H9 (cell line): Measurements from ENCODE around the gene SMS. TPM values are rescaled to one million over a fixed set of nuclear protein-coding genes. Genes with fewer than 3 reads are reported as not detected.
A peak's percentile ranks its signal among the peaks of the same experiment; 100 is the strongest.

Experiments
- DNase-seq: peaks from one replicate; pipeline ENCODE4 v3.0.0-alpha.2; 2017
- H2AFZ ChIP-seq: one replicate; pipeline ENCODE4 v1.6.1; 2013; ENCODE audit warnings: mild to moderate bottlenecking, low read length, control low read depth, moderate library complexity
- H2AK5ac ChIP-seq: 2 replicates; pipeline ENCODE4 v1.6.1; 2013; ENCODE audit warnings: low read length, control low read depth, mixed read lengths; ENCODE audit not compliant: insufficient read length
- H2BK120ac ChIP-seq: one replicate; pipeline ENCODE4 v1.6.1; 2013; ENCODE audit warnings: low read depth, mild to moderate bottlenecking, low read length, control low read depth, inconsistent platforms; ENCODE audit not compliant: poor library complexity, severe bottlenecking
- H2BK12ac ChIP-seq: 2 replicates; pipeline ENCODE4 v1.6.1; 2013; ENCODE audit warnings: low read length, control low read depth, mixed read lengths, low read depth; ENCODE audit not compliant: insufficient read length
- H2BK15ac ChIP-seq: 2 replicates; pipeline ENCODE4 v1.6.1; 2013; ENCODE audit warnings: low read depth, low read length, control low read depth
- H2BK20ac ChIP-seq: one replicate; pipeline ENCODE4 v1.6.1; 2013; ENCODE audit warnings: low read depth, mild to moderate bottlenecking, low read length, control low read depth, inconsistent platforms; ENCODE audit not compliant: poor library complexity, severe bottlenecking
- H2BK5ac ChIP-seq: 2 replicates; pipeline ENCODE4 v1.6.1; 2013; ENCODE audit warnings: low read length, control low read depth, mixed read lengths; ENCODE audit not compliant: insufficient read length
- H3K14ac ChIP-seq: 2 replicates; pipeline ENCODE4 v1.6.1; 2013; ENCODE audit warnings: low read length, control low read depth; ENCODE audit not compliant: insufficient read depth
- H3K18ac ChIP-seq: 2 replicates; pipeline ENCODE4 v1.6.1; 2013; ENCODE audit warnings: low read depth, mild to moderate bottlenecking, mixed read lengths, low read length, control low read depth; ENCODE audit not compliant: insufficient read length
- H3K23ac ChIP-seq: 2 replicates; pipeline ENCODE4 v1.6.1; 2013; ENCODE audit warnings: low read length, control low read depth, mixed read lengths, low read depth; ENCODE audit not compliant: insufficient read length
- H3K23me2 ChIP-seq: 2 replicates; pipeline ENCODE4 v1.6.1; 2013; ENCODE audit warnings: low read depth, mild to moderate bottlenecking, mixed read lengths, low read length, control low read depth; ENCODE audit not compliant: insufficient read length, poor library complexity, severe bottlenecking
- H3K27ac ChIP-seq: 2 replicates; pipeline ENCODE4 v1.5.1; 2013; ENCODE audit warnings: low read length, control low read depth, mixed read lengths, low read depth; ENCODE audit not compliant: insufficient read length
- H3K27me3 ChIP-seq: 2 replicates; pipeline ENCODE4 v1.6.1; 2013; ENCODE audit warnings: low read length, control low read depth, inconsistent platforms; ENCODE audit not compliant: insufficient read depth
- H3K4ac ChIP-seq: 2 replicates; pipeline ENCODE4 v1.6.1; 2013; ENCODE audit warnings: low read depth, mild to moderate bottlenecking, control low read depth, inconsistent platforms, low read length, moderate library complexity
- H3K4me1 ChIP-seq: 2 replicates; pipeline ENCODE4 v1.6.1; 2013; ENCODE audit warnings: low read length, control low read depth, inconsistent platforms; ENCODE audit not compliant: insufficient read depth
- H3K4me2 ChIP-seq: 2 replicates; pipeline ENCODE4 v1.6.1; 2013; ENCODE audit warnings: low read length, control low read depth, mixed read lengths; ENCODE audit not compliant: insufficient read length, insufficient read depth
- H3K56ac ChIP-seq: 2 replicates; pipeline ENCODE4 v1.6.1; 2013; ENCODE audit warnings: low read depth, mild to moderate bottlenecking, mixed read lengths, low read length, control low read depth; ENCODE audit not compliant: insufficient read length
- H3K79me1 ChIP-seq: 2 replicates; pipeline ENCODE4 v1.6.1; 2013; ENCODE audit warnings: low read depth, mild to moderate bottlenecking, moderate library complexity, low read length, control low read depth, inconsistent platforms; ENCODE audit not compliant: insufficient read depth, poor library complexity, severe bottlenecking
- H3K79me2 ChIP-seq: 2 replicates; pipeline ENCODE4 v1.6.1; 2013; ENCODE audit warnings: low read length, control low read depth, inconsistent platforms; ENCODE audit not compliant: insufficient read depth
- H3K9ac ChIP-seq: 2 replicates; pipeline ENCODE4 v1.6.1; 2013; ENCODE audit warnings: low read length, control low read depth, mixed read lengths; ENCODE audit not compliant: insufficient read length; ENCODE audit errors: extremely low read depth
- H3K9me3 ChIP-seq: one replicate; pipeline ENCODE4 v1.6.1; 2013; ENCODE audit warnings: low read depth, low read length, inconsistent platforms; ENCODE audit not compliant: control insufficient read depth
- H3T11ph ChIP-seq: one replicate; pipeline ENCODE4 v1.6.1; 2013; ENCODE audit warnings: mild to moderate bottlenecking, low read length, control low read depth, inconsistent platforms
- H4K20me1 ChIP-seq: one replicate; pipeline ENCODE4 v1.6.1; 2013; ENCODE audit not compliant: control insufficient read depth, insufficient read length, insufficient read depth
- H4K5ac ChIP-seq: 2 replicates; pipeline ENCODE4 v1.6.1; 2013; ENCODE audit warnings: low read depth, mild to moderate bottlenecking, mixed read lengths, low read length, control low read depth; ENCODE audit not compliant: insufficient read length
- H4K8ac ChIP-seq: replicated peaks from 2 replicates; pipeline ENCODE4 v1.6.1; 2013; ENCODE audit warnings: low read length, control low read depth, mixed read lengths, low read depth; ENCODE audit not compliant: insufficient read length
- H4K91ac ChIP-seq: 2 replicates; pipeline ENCODE4 v1.6.1; 2013; ENCODE audit warnings: low read depth, mild to moderate bottlenecking, moderate library complexity, mixed read lengths, low read length, control low read depth; ENCODE audit not compliant: insufficient read length
- H3K27ac Mint-ChIP-seq, 3 experiments: 2 replicates in 2 of 3; 3 replicates in 1 of 3; pipeline ENCODE4 v1.8.0; 2020 to 2021; ENCODE audit warnings: mixed read lengths in 3 of 3, mild to moderate bottlenecking in 1 of 3, moderate library complexity in 1 of 3
- H3K27me3 Mint-ChIP-seq: 2 replicates; pipeline ENCODE4 v1.8.0; 2021; ENCODE audit warnings: low read depth, mild to moderate bottlenecking, moderate library complexity, mixed read lengths
- H3K36me3 Mint-ChIP-seq, 3 experiments: 2 replicates in 2 of 3; 3 replicates in 1 of 3; pipeline ENCODE4 v1.8.0; 2020 to 2021; ENCODE audit warnings: low read depth in 3 of 3, mixed read lengths in 3 of 3; ENCODE audit not compliant: insufficient read depth in 1 of 3
- H3K4me1 Mint-ChIP-seq, 2 experiments: 2 replicates each; pipeline ENCODE4 v1.8.0; 2020; ENCODE audit warnings: mixed read lengths in 2 of 2
- H3K4me3 Mint-ChIP-seq, 2 experiments: 2 replicates in 1 of 2; 3 replicates in 1 of 2; pipeline ENCODE4 v1.8.0; 2020 to 2021; ENCODE audit warnings: mild to moderate bottlenecking in 2 of 2, mixed read lengths in 2 of 2, moderate library complexity in 1 of 2
- H3K9me3 Mint-ChIP-seq, 2 experiments: 2 replicates in 1 of 2; 3 replicates in 1 of 2; pipeline ENCODE4 v1.8.0; 2020; ENCODE audit warnings: mild to moderate bottlenecking in 2 of 2, mixed read lengths in 2 of 2, moderate library complexity in 1 of 2
- CTCF ChIP-seq: fragments of 200-600 bp; sonication (generic); conservative IDR thresholded peaks from 3 replicates; pipeline ENCODE4 v1.8.0; 2021; ENCODE audit warnings: antibody characterized with exemption, mild to moderate bottlenecking
- whole genome bisulfite sequencing: extraction: QIAGEN DNeasy Blood & Tissue Kit; methylation state at CpG from one replicate; pipeline ENCODE4 v1.1.7; 2013; ENCODE audit warnings: missing lambda C conversion rate, low lambda C conversion rate, mixed read lengths; ENCODE audit not compliant: insufficient read length; ENCODE audit errors: extremely low coverage; 5-methylcytosine and 5-hydroxymethylcytosine counted together
- total RNA-seq: library from RNA; stranded (reverse); gene quantifications from 2 replicates; pipeline ENCODE4 v1.2.1, GENCODE V29; 2021

Gene SMS
- total RNA-seq, 1 experiment from 2014 or later: 415 TPM

GRCh38 chrX:21963731-21964405 is 23.4 kb downstream of the SMS start:
- H3K27me3 ChIP-seq: no peaks in the 10 kb centered on the region
- no peak overlapping the region for H2BK12ac ChIP-seq
- H2BK15ac ChIP-seq: no peak overlapping the region
- WGBS: no CpG with 5 or more reads among the region's 8 CpGs
- H3K36me3 Mint-ChIP-seq: peaks cover 17 to 46% (median 29%) of the 10 kb centered on the region in 3 experiments
- H3K79me2 ChIP-seq: peaks cover 63% of the 10 kb centered on the region
- H3T11ph ChIP-seq: no peak overlapping the region
- H4K5ac ChIP-seq: no peak overlapping the region
- no peak overlapping the region for H3K4ac ChIP-seq
- no peaks in the 10 kb centered on the region for H3K23me2 ChIP-seq
- no peak overlapping the region for H3K9ac ChIP-seq
- H3K27me3 Mint-ChIP-seq: no peaks in the 10 kb centered on the region
- H3K9me3 ChIP-seq: no peaks in the 10 kb centered on the region
- no peak overlapping the region for H4K8ac ChIP-seq
- H3K9me3 Mint-ChIP-seq: peaks cover 0 to 46% of the 10 kb centered on the region in 2 experiments; a peak in 4 of 5 replicates
- H3K4me1 Mint-ChIP-seq: peaks cover 34 to 49% of the 10 kb centered on the region in 2 experiments
- no peak overlapping the region for H2AFZ ChIP-seq
- H2AK5ac ChIP-seq: no peak overlapping the region
- no peak overlapping the region for H3K27ac ChIP-seq
- peaks cover 3% of the 10 kb centered on the region for H3K79me1 ChIP-seq
- H3K4me1 ChIP-seq: peaks cover 8% of the 10 kb centered on the region; the same call in 1 of the 2 replicates
- no peak overlapping the region for H2BK5ac ChIP-seq
- H3K4me2 ChIP-seq: no peak overlapping the region
- peak overlapping the region; percentile 24 to 81 (median 55); a peak in 2 of 7 replicates for H3K27ac Mint-ChIP-seq
- no peak overlapping the region for H2BK120ac ChIP-seq
- no peak overlapping the region for H4K91ac ChIP-seq
- no peak for DNase-seq
- H2BK20ac ChIP-seq: no peak overlapping the region
- no peak overlapping the region for H3K14ac ChIP-seq
- no peak overlapping the region for H3K4me3 Mint-ChIP-seq
- no peak overlapping the region for H3K18ac ChIP-seq
- no peak for TF ChIP-seq CTCF
- H4K20me1 ChIP-seq: no peaks in the 10 kb centered on the region
- H3K56ac ChIP-seq: no peak overlapping the region
- no peak overlapping the region for H3K23ac ChIP-seq
